SK-N-SH (cell line): ENCODE measurements around the gene ADGRL3. TPM values are rescaled to one million over a fixed set of nuclear protein-coding genes. Genes with fewer than 3 reads are reported as not detected.

Experiments
- CTCF ChIA-PET: fragments of 300-600, 350-600 bp; formaldehyde crosslinking; extraction: SDS; loops from one replicate; lab custom pipeline; 2021; lab: Yijun Ruan, JAX
- POLR2A ChIA-PET: fragments of 350-600 bp; sonication (Branson Sonifier 250); formaldehyde crosslinking; extraction: SDS; loops from one replicate; lab custom pipeline; 2020; ENCODE audit warnings: antibody characterized with exemption, inconsistent platforms; lab: Yijun Ruan, JAX
- DNase-seq: peaks from one replicate; pipeline ENCODE4 v3.0.0; 2012
- H2AFZ ChIP-seq: fragments of 200-600 bp; sonication (generic); 2 replicates; pipeline ENCODE4 v1.8.1; 2016; ENCODE audit warnings: antibody characterized with exemption, mild to moderate bottlenecking, low read depth
- H3F3A ChIP-seq: fragments of 200-600 bp; sonication (generic); replicated peaks from 2 replicates; pipeline ENCODE3; 2016; ENCODE audit warnings: antibody characterized with exemption, mild to moderate bottlenecking; ENCODE audit not compliant: insufficient read depth
- H3K27ac ChIP-seq, 2 experiments: fragments of 200-500 bp in 1 of 2; fragments of 200-600 bp in 1 of 2; sonication (Bioruptor generic) in 1 of 2; sonication (generic), shearing (Covaris generic) in 1 of 2; 2 replicates each; pipeline versions ENCODE4 v1.5.1 to v1.6.1; 2014 to 2016; ENCODE audit warnings: low read depth in 2 of 2, inconsistent platforms in 1 of 2, low read length in 1 of 2, mild to moderate bottlenecking in 1 of 2, mixed read lengths in 1 of 2
- H3K27me3 ChIP-seq: fragments of 200-600 bp; sonication (generic), shearing (Covaris generic); 2 replicates; pipeline ENCODE4 v1.6.1; 2016; ENCODE audit warnings: mixed run types; ENCODE audit not compliant: insufficient read depth
- H3K36me3 ChIP-seq, 2 experiments: fragments of 200-500 bp in 1 of 2; fragments of 200-600 bp in 1 of 2; sonication (Bioruptor generic) in 1 of 2; sonication (generic) in 1 of 2; replicated peaks in 1 of 2; 2 replicates each; pipeline versions ENCODE3 to v1.5.1; 2014 to 2016; ENCODE audit warnings: low read length in 1 of 2, mild to moderate bottlenecking in 1 of 2; ENCODE audit not compliant: insufficient read depth in 2 of 2, control insufficient read depth in 1 of 2
- H3K4me1 ChIP-seq, 2 experiments: fragments of 200-500 bp in 1 of 2; fragments of 200-600 bp in 1 of 2; sonication (Bioruptor generic) in 1 of 2; sonication (generic), shearing (Covaris generic) in 1 of 2; 2 replicates each; pipeline versions ENCODE4 v1.5.1 to v1.6.1; 2014 to 2016; ENCODE audit warnings: low read depth in 1 of 2, low read length in 1 of 2, mixed run types in 1 of 2; ENCODE audit not compliant: insufficient read depth in 2 of 2, control insufficient read depth in 1 of 2
- H3K4me2 ChIP-seq: fragments of 200-600 bp; sonication (generic), shearing (Covaris generic); 2 replicates; pipeline ENCODE4 v1.6.1; 2017; ENCODE audit warnings: mixed run types
- H3K4me3 ChIP-seq, 2 experiments: fragments of 200-500 bp in 1 of 2; fragments of 200-600 bp in 1 of 2; sonication (Bioruptor generic) in 1 of 2; sonication (generic), shearing (Covaris generic) in 1 of 2; 2 replicates each; pipeline versions ENCODE4 v1.5.1 to v1.8.1; 2014 to 2016; ENCODE audit warnings: low read depth in 2 of 2, inconsistent platforms in 1 of 2, low read length in 1 of 2, mild to moderate bottlenecking in 1 of 2, mixed read lengths in 1 of 2, moderate library complexity in 1 of 2
- H3K79me2 ChIP-seq: fragments of 200-600 bp; sonication (generic); 2 replicates; pipeline ENCODE4 v1.8.1; 2017; ENCODE audit warnings: mild to moderate bottlenecking; ENCODE audit not compliant: insufficient read depth
- H3K9ac ChIP-seq: fragments of 200-600 bp; sonication (generic); 2 replicates; pipeline ENCODE4 v1.6.1; 2017; ENCODE audit warnings: mixed run types
- H3K9me2 ChIP-seq: fragments of 200-600 bp; sonication (generic); 2 replicates; pipeline ENCODE4 v1.6.1; 2017; ENCODE audit warnings: mixed run types
- H3K9me3 ChIP-seq: fragments of 200-600 bp; sonication (generic); 2 replicates; pipeline ENCODE4 v1.6.1; 2017; ENCODE audit warnings: mixed run types, mild to moderate bottlenecking, moderate library complexity
- H4K20me1 ChIP-seq: fragments of 200-600 bp; sonication (generic); 2 replicates; pipeline ENCODE4 v1.6.1; 2017; ENCODE audit warnings: mild to moderate bottlenecking, mixed run types; ENCODE audit not compliant: insufficient read depth
- ELF1 ChIP-seq: IDR thresholded peaks from 2 replicates; pipeline ENCODE4 v1.4.0; 2012
- EP300 ChIP-seq, 2 experiments: IDR thresholded peaks; 2 replicates each; pipeline versions ENCODE4 v1.4.0 to v1.6.1; 2012; ENCODE audit warnings: borderline replicate concordance in 1 of 2, low read depth in 1 of 2, low read length in 1 of 2
- EZH2phosphoT487 ChIP-seq: fragments of 200-600 bp; sonication (generic); IDR thresholded peaks from 2 replicates; pipeline ENCODE4 v1.6.1; 2017; ENCODE audit warnings: low read depth, mixed run types, mild to moderate bottlenecking, antibody characterized with exemption, moderate library complexity, borderline replicate concordance
- FOXJ3 ChIP-seq: sonication (generic); formaldehyde crosslinking; IDR thresholded peaks from 2 replicates; pipeline ENCODE4 v1.5.1; 2020; ENCODE audit warnings: mild to moderate bottlenecking, missing genetic modification reagents
- FOXM1 ChIP-seq: IDR thresholded peaks from 2 replicates; pipeline ENCODE4 v1.4.0; 2012; ENCODE audit warnings: low read depth, mild to moderate bottlenecking
- GABPA ChIP-seq: IDR thresholded peaks from 2 replicates; pipeline ENCODE4 v1.4.0; 2012; ENCODE audit warnings: low read depth, mild to moderate bottlenecking
- JUND ChIP-seq: IDR thresholded peaks from 2 replicates; pipeline ENCODE4 v1.4.0; 2012
- NFIC ChIP-seq: IDR thresholded peaks from 2 replicates; pipeline ENCODE4 v1.4.0; 2012; ENCODE audit warnings: borderline replicate concordance
- POLR2AphosphoS5 ChIP-seq: IDR thresholded peaks from 2 replicates; pipeline ENCODE4 v1.6.1; 2012; ENCODE audit warnings: low read depth, low read length
- RAD21 ChIP-seq: IDR thresholded peaks from 2 replicates; pipeline ENCODE4 v1.6.1; 2012; ENCODE audit warnings: mild to moderate bottlenecking, low read length
- RCOR1 ChIP-seq: fragments of 150-350 bp; IDR thresholded peaks from 2 replicates; pipeline ENCODE4 v1.6.1; 2017; ENCODE audit warnings: antibody characterized with exemption, low read length
- RFX5 ChIP-seq: IDR thresholded peaks from 2 replicates; pipeline ENCODE4 v1.6.1; 2012; ENCODE audit warnings: mild to moderate bottlenecking, improper control_type of control experiment, low read length
- RXRA ChIP-seq: IDR thresholded peaks from 2 replicates; pipeline ENCODE4 v1.4.0; 2012; ENCODE audit warnings: low read depth, mild to moderate bottlenecking, borderline replicate concordance
- SIN3A ChIP-seq: IDR thresholded peaks from 2 replicates; pipeline ENCODE4 v1.6.1; 2012; ENCODE audit warnings: low read depth, mild to moderate bottlenecking, low read length, moderate library complexity, borderline replicate concordance
- TAF1 ChIP-seq: IDR thresholded peaks from 2 replicates; pipeline ENCODE4 v1.6.1; 2012; ENCODE audit warnings: low read depth, mild to moderate bottlenecking, low read length, moderate library complexity, borderline replicate concordance
- YY1 ChIP-seq: IDR thresholded peaks from 2 replicates; pipeline ENCODE4 v1.4.0; 2012; ENCODE audit warnings: low read depth, mild to moderate bottlenecking
- WGBS: methylation state at CpG from one replicate; pipeline ENCODE4 v1.1.6; 2017; ENCODE audit warnings: low lambda C conversion rate; 5-methylcytosine and 5-hydroxymethylcytosine counted together
- polyA plus RNA-seq, 3 experiments: library from polyadenylated mRNA; depleted of rRNA; stranded (reverse); fragments of >200 nt; gene quantifications; 2 replicates each; pipeline ENCODE4 v1.2.3, GENCODE V29; 2012
- TF ChIP-seq, protein P1 (sequence below): IDR thresholded peaks from 2 replicates; pipeline ENCODE4; 2012
- TF ChIP-seq, protein P2 (sequence below): IDR thresholded peaks from 2 replicates; pipeline ENCODE4 v1.4.0; 2012; ENCODE audit warnings: low read depth, borderline replicate concordance
- TF ChIP-seq, protein P3 (sequence below): fragments of 150-350 bp; IDR thresholded peaks from 2 replicates; pipeline ENCODE4 v1.6.1; 2016; ENCODE audit warnings: mild to moderate bottlenecking, low read depth, low read length
- TF ChIP-seq, protein P4 (sequence below): IDR thresholded peaks from 2 replicates; pipeline ENCODE4 v1.4.0; 2012; ENCODE audit warnings: low read depth, borderline replicate concordance

The ADGRL3 gene
- polyA plus RNA-seq, 1 of the 3 experiments (the other 2 are of a cell fraction), result 0.03 TPM

DNA sequence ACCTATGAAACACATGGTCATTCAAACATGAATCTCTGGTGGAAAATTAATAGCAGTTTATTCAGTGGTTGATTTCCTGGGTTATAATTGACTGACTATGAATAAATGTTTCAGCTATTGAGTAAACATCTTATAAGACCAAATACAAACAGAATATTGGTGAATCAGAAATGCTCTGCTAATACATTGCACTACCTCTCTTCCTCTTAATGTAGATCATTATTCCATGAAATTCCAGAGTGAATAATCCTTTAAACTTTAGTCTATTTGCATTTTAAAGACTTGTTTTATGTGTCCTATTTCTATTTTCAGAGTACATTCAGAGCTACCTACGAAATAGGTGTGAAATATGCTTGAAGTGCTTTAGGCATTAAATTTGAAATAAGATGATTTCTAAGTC, 715.4 kb downstream of the ADGRL3 start:
- no peaks in the 10 kb centered on the region for H3K36me3 ChIP-seq
- no peaks in the 10 kb centered on the region for H3F3A ChIP-seq
- no peaks in the 10 kb centered on the region for H3K79me2 ChIP-seq
- POLR2A ChIA-PET, result no interaction called here
- no peak overlapping the region for H3K9ac ChIP-seq
- no peaks in the 10 kb centered on the region for H3K9me2 ChIP-seq
- TF ChIP-seq GABPA (no peak), EP300 (IDR thresholded peaks at IDR 0.05; ENCODE audit: borderline replicate concordance in 1 of 2, low read depth in 1 of 2, low read length in 1 of 2) (no peak), EZH2phosphoT487 (no peak), JUND (no peak), YY1 (no peak), FOXJ3 (CRISPR knock-in tag) (no peak), TAF1 (no peak), RAD21 (no peak), NFIC (no peak), POLR2AphosphoS5 (no peak), RCOR1 (no peak), RFX5 (no peak), RXRA (no peak), SIN3A (no peak), FOXM1 (no peak), ELF1 (no peak)
- TF ChIP-seq, protein P1, sequence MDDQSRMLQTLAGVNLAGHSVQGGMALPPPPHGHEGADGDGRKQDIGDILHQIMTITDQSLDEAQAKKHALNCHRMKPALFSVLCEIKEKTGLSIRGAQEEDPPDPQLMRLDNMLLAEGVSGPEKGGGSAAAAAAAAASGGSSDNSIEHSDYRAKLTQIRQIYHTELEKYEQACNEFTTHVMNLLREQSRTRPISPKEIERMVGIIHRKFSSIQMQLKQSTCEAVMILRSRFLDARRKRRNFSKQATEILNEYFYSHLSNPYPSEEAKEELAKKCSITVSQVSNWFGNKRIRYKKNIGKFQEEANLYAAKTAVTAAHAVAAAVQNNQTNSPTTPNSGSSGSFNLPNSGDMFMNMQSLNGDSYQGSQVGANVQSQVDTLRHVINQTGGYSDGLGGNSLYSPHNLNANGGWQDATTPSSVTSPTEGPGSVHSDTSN, result no peak
- TF ChIP-seq, protein P2, sequence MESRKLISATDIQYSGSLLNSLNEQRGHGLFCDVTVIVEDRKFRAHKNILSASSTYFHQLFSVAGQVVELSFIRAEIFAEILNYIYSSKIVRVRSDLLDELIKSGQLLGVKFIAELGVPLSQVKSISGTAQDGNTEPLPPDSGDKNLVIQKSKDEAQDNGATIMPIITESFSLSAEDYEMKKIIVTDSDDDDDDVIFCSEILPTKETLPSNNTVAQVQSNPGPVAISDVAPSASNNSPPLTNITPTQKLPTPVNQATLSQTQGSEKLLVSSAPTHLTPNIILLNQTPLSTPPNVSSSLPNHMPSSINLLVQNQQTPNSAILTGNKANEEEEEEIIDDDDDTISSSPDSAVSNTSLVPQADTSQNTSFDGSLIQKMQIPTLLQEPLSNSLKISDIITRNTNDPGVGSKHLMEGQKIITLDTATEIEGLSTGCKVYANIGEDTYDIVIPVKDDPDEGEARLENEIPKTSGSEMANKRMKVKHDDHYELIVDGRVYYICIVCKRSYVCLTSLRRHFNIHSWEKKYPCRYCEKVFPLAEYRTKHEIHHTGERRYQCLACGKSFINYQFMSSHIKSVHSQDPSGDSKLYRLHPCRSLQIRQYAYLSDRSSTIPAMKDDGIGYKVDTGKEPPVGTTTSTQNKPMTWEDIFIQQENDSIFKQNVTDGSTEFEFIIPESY, result no peak
- TF ChIP-seq, protein P3, sequence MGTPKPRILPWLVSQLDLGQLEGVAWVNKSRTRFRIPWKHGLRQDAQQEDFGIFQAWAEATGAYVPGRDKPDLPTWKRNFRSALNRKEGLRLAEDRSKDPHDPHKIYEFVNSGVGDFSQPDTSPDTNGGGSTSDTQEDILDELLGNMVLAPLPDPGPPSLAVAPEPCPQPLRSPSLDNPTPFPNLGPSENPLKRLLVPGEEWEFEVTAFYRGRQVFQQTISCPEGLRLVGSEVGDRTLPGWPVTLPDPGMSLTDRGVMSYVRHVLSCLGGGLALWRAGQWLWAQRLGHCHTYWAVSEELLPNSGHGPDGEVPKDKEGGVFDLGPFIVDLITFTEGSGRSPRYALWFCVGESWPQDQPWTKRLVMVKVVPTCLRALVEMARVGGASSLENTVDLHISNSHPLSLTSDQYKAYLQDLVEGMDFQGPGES, result no peak
- TF ChIP-seq, protein P4, sequence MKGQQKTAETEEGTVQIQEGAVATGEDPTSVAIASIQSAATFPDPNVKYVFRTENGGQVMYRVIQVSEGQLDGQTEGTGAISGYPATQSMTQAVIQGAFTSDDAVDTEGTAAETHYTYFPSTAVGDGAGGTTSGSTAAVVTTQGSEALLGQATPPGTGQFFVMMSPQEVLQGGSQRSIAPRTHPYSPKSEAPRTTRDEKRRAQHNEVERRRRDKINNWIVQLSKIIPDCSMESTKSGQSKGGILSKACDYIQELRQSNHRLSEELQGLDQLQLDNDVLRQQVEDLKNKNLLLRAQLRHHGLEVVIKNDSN, result no peak
- TF ChIP-seq, all 33 proteins: peak for 0
- no peak overlapping the region for H2AFZ ChIP-seq
- no peak overlapping the region for H3K27ac ChIP-seq
- H3K27me3 ChIP-seq, result no peaks in the 10 kb centered on the region
- H4K20me1 ChIP-seq, result no peaks in the 10 kb centered on the region
- H3K9me3 ChIP-seq, result no peaks in the 10 kb centered on the region
- no peak overlapping the region for H3K4me3 ChIP-seq
- H3K4me2 ChIP-seq, result no peak overlapping the region
- H3K4me1 ChIP-seq, result no peaks in the 10 kb centered on the region
- CTCF ChIA-PET, result interaction anchor here (1.4 kb wide), 1 partner anchor 13 kb away, joined by 4 read pairs; no protein-coding TSS in a partner anchor
- no peak for DNase-seq
- WGBS, result 29% methylated on average over 1 of the region's 1 CpG
